Gastrocnemius medialis (tissue), 4 donors: ENCODE data around the gene TPTE2.

ENCODE experiments used
- CTCF ChIP-seq, 5 experiments: fragments of 450-650 bp in 3 of 5; fragments of 200-600 bp in 2 of 5; sonication (generic) in 2 of 5; IDR thresholded peaks in 4 of 5; conservative IDR thresholded peaks in 1 of 5; 1 replicate in 4 of 5; 2 replicates in 1 of 5; pipeline ENCODE4 v1.5.1; 2016 to 2019; ENCODE audit warnings: antibody characterized with exemption in 5 of 5, mild to moderate bottlenecking in 3 of 5, moderate library complexity in 3 of 5
- POLR2A ChIP-seq, 2 donors: fragments of 450-650 bp; IDR thresholded peaks; one replicate each; pipeline ENCODE4 v1.6.1; 2017; ENCODE audit warnings: antibody characterized with exemption in 2 of 2, mild to moderate bottlenecking in 2 of 2, moderate library complexity in 2 of 2

GRCh38 chr13:19607523-19608078 is 46.3 kb upstream of the TPTE2 start:
- TF ChIP-seq POLR2A (IDR thresholded peaks at IDR 0.05) (no peak), CTCF (IDR thresholded peaks at IDR 0.05 in 4 of 5, conservative IDR thresholded peaks at IDR 0.05 in 1 of 5) (no peak)
